Measurements from ENCODE around the gene PRKRIP1. TPM values are rescaled to one million over a fixed set of nuclear protein-coding genes. Genes with fewer than 3 reads are reported as not detected.

The PRKRIP1 gene, protein sequence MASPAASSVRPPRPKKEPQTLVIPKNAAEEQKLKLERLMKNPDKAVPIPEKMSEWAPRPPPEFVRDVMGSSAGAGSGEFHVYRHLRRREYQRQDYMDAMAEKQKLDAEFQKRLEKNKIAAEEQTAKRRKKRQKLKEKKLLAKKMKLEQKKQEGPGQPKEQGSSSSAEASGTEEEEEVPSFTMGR
- total RNA-seq, result 10.4 and 18.5 TPM in 2 replicates

DNA sequence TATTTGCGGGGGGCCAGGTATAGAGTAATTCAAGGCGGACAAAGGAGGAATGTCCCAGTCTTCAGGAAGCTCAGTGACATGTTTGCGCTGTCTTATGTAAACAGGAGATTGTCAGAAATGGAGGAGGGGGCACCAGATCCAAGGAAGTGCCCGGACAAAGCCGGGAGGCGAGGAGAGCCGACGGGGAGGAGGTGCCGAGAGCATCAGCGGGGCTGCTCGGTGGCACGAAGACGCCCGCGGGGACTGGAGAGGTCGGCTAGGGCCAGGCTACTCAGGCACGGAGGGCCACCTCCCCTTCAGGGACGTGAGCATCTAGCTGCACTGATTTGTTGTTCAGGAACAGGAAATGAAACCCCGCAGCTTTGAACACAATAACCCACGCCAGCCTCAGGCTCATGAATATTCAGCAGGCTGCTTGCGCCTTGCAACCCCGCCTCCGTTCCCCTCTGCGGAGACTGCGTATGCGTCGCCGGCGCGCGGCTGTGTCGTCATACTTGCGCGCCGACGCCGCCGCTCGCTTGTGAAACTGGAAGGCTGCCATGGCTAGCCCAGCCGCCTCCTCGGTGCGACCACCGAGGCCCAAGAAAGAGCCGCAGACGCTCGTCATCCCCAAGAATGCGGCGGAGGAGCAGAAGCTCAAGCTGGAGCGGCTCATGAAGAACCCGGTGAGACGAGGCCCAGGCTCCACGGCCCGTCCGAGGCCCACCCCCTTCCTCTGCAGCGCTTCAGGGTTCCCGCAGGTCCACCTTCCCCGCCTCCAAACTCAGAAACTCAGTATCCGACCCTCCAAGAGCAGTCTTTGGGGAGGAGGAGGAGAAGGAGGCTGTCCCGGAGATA is at the start of gene PRKRIP1:
TSS of gene PRKRIP1 (plus strand) at position 491 of the 837 bp plus-strand sequence. CDS start at position 540, 49 bp downstream.

DNA sequence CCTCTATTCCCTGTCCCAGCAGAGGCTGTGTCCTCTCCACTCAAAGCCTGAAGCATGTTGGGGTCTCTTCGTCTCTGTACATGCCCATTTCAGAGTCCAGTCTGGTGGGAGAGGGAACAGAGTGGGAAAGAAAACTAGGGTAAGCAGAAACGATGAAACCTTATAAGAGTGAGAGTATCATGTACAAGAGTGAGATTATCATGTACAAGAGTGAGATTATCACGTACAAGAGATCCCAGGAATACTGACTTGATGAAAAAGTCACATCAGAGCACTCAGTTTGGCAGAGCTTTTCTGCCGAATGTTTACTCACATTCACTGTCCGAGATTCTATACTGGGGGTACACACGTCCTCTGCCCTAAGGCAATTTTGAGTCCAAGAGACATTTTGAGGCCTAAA is 39.8 kb upstream of the PRKRIP1 start, which contains the start of gene SPDYE6:
TSS of gene SPDYE6 (minus strand) at position 101 of the 400 bp plus-strand sequence. CDS start 421 bp downstream, outside the sequence.

DNA sequence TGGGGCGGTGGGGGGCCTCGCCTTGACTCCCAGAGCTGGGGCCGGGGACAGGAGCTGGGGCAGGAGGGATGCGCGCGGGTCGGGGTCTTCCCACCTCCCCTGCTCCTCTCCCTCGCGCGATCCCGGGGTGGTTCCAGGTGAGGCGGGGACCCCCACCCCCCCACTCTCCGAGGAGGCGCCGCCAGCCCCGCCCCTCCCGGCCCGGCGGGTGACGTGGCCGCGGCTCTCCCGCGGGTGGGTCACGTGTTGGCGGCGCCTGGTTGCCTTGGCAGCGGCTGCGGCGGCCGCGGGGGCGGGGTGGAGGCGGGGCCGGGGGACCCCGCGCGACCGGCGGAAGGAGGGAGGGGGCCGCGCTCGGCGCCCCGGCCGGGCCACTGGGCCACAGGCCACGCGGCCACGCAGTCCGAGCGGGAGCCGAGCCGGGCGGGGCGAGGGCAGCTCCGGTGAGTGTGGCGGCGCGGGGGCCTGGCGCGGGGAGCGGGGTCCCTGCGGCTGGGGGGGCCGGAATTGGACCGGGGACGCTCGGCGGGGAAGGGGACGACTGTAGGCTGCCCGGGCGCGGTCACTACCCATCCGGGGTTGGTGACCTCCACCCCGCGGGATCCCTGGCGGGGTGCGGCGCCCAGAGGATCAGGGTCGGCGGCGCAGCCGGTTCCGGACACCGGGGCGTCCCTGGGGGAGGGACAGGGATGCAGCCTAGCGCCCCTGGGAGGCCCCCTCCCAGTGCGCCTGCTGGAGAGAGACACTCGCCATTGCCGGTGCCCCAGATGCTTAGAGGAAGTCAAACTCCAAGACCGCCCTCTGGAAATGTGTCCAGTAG is 37.3 kb downstream of the PRKRIP1 start, which contains the start of gene ORAI2:
TSS of gene ORAI2 (plus strand) at position 357 of the 820 bp plus-strand sequence. CDS start 5,382 bp downstream, outside the sequence.

DNA sequence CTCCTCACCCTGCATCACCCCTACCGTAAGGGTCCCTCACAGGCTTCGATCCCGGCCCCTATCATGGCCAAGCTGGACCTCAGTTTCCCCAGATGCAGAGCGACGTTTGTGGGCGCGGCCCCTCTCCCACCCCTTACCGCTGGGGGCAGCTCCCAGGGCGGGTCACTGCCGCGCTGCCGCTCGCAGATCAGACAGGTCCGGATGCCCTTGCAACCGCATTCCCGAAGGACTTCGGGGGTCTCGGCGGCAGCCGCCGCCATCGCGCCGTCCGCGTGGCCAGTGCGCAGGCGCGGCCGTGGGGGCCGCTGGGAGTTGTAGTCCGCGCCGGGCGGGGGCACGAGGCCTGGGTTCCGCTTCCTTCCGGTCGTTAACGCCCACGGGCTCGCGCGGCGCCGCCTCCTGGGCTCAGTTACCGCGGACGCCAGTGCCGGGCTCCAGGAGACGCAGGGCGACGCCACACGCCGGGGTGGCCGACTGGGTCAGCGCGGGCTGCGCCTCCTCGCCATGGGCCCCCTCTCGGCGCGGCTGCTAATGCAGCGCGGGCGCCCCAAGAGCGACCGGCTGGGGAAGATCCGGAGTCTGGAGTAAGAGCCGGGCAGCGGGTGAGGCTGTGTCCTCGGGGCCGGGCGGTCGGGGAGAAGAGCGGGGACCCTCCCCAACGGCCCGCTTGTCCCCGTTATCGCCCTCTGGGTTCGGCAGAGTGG is 68.6 kb downstream of the PRKRIP1 start, which contains the start of the genes ALKBH4 and LRWD1:
TSS of gene ALKBH4 (minus strand) at position 287 of the 704 bp plus-strand sequence. CDS start at position 260, 27 bp downstream.
TSS of gene LRWD1 (plus strand) at position 408 of the 704 bp plus-strand sequence. CDS start at position 505, 97 bp downstream.

Other genes with a start within 250 kb of the PRKRIP1 start
- gene SH2B2, start 109.5 kb upstream of the PRKRIP1 start, total RNA-seq, result 1.4 and 2.3 TPM in 2 replicates
- not detected in 2 replicates for gene SPDYE6, start 39.9 kb upstream of the PRKRIP1 start, total RNA-seq
- gene ORAI2, start 37.2 kb downstream of the PRKRIP1 start, total RNA-seq, result 63.3 and 125 TPM in 2 replicates
- gene ALKBH4, start 68.5 kb downstream of the PRKRIP1 start, total RNA-seq, result 12.0 and 13.0 TPM in 2 replicates
- gene LRWD1, start 68.6 kb downstream of the PRKRIP1 start, total RNA-seq, result 31.3 and 33.8 TPM in 2 replicates
- 21.9 and 41.9 TPM in 2 replicates for gene POLR2J, start 82.6 kb downstream of the PRKRIP1 start, total RNA-seq
- gene RASA4B, start 121.4 kb downstream of the PRKRIP1 start, total RNA-seq, result 0.65 and 3.2 TPM in 2 replicates
- 0.65 and 1.1 TPM in 2 replicates for gene UPK3BL2, start 147.3 kb downstream of the PRKRIP1 start, total RNA-seq
- not detected in 2 replicates for gene SPDYE2, start 154.9 kb downstream of the PRKRIP1 start, total RNA-seq
- gene POLR2J3, start 176.2 kb downstream of the PRKRIP1 start, total RNA-seq, result 16.6 and 19.3 TPM in 2 replicates
- gene RASA4, start 220.4 kb downstream of the PRKRIP1 start, total RNA-seq, result 4.9 and 9.9 TPM in 2 replicates
- 1.9 and 3.0 TPM in 2 replicates for gene UPK3BL1, start 246.4 kb downstream of the PRKRIP1 start, total RNA-seq